GM12874 (cell line): ENCODE data around the gene WASF3.

Source experiments
- CTCF ChIP-seq: IDR thresholded peaks from 2 replicates; pipeline ENCODE4 v1.5.1; 2011; ENCODE audit warnings: low read depth, mild to moderate bottlenecking, control low read depth, low read length, moderate library complexity; ENCODE audit not compliant: insufficient read depth

WASF3 gene

GRCh38 chr13:26681036-26681435, 123.6 kb downstream of the WASF3 start:
- TF ChIP-seq CTCF: no peak

DNA sequence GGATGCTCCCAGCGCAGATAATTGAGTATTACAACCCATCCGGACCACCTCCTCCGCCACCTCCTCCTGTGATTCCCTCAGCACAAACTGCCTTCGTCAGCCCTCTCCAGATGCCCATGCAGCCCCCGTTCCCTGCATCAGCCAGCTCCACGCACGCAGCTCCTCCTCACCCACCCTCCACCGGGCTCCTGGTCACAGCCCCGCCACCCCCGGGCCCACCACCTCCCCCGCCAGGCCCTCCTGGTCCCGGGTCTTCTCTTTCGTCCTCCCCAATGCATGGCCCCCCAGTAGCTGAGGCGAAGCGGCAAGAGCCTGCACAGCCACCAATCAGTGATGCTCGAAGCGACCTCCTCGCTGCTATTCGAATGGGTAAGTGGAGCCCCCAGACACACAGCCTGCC, 125.1 kb downstream of the WASF3 start:
- no peak for TF ChIP-seq CTCF

GRCh38 chr13:26685606-26686005, 128.1 kb downstream of the WASF3 start:
- no peak for TF ChIP-seq CTCF

- TF ChIP-seq CTCF: no peak
Observed at GRCh38 chr13:26686285-26686684, 128.8 kb downstream of the WASF3 start.

- TF ChIP-seq CTCF: no peak
Observed at GRCh38 chr13:26688286-26688685, 130.8 kb downstream of the WASF3 start.

- TF ChIP-seq CTCF: no peak
Observed at GRCh38 chr13:26688980-26689379, 131.5 kb downstream of the WASF3 start.

- TF ChIP-seq CTCF: no peak
Observed at GRCh38 chr13:26693749-26694463, 136.4 kb downstream of the WASF3 start.
